IgD-negative memory B cell (primary cell): Measurements from ENCODE around the gene PCNA. TPM values are rescaled to one million over a fixed set of nuclear protein-coding genes. Genes with fewer than 3 reads are reported as not detected.

ENCODE experiments used
- H3K27ac Mint-ChIP-seq, 3 donors: one replicate each; pipeline ENCODE4 v1.8.0; 2020 to 2022; ENCODE audit warnings: mild to moderate bottlenecking in 3 of 3, mixed read lengths in 3 of 3, moderate library complexity in 1 of 3
- H3K27me3 Mint-ChIP-seq: one replicate; pipeline ENCODE4 v1.8.0; 2021; ENCODE audit warnings: mixed read lengths
- H3K36me3 Mint-ChIP-seq: one replicate; pipeline ENCODE4 v1.8.0; 2020; ENCODE audit warnings: mild to moderate bottlenecking, mixed read lengths
- H3K4me1 Mint-ChIP-seq, 3 donors: one replicate each; pipeline ENCODE4 v1.8.0; 2020 to 2022; ENCODE audit warnings: mixed read lengths in 3 of 3, mild to moderate bottlenecking in 1 of 3
- H3K4me3 Mint-ChIP-seq, 4 donors: one replicate each; pipeline ENCODE4 v1.8.0; 2020 to 2022; ENCODE audit warnings: mild to moderate bottlenecking in 4 of 4, mixed read lengths in 4 of 4, moderate library complexity in 3 of 4
- H3K9me3 Mint-ChIP-seq, 3 donors: one replicate each; pipeline ENCODE4 v1.8.0; 2020 to 2021; ENCODE audit warnings: mixed read lengths in 3 of 3, mild to moderate bottlenecking in 1 of 3
- polyA plus RNA-seq: library from polyadenylated mRNA; unstranded; fragments of 300-500 nt; fragmentation: Illumina TruSeq; gene quantifications from one replicate; pipeline ENCODE4 v1.2.3, GENCODE V29; 2021

The PCNA gene
- 42.1 TPM for polyA plus RNA-seq

DNA sequence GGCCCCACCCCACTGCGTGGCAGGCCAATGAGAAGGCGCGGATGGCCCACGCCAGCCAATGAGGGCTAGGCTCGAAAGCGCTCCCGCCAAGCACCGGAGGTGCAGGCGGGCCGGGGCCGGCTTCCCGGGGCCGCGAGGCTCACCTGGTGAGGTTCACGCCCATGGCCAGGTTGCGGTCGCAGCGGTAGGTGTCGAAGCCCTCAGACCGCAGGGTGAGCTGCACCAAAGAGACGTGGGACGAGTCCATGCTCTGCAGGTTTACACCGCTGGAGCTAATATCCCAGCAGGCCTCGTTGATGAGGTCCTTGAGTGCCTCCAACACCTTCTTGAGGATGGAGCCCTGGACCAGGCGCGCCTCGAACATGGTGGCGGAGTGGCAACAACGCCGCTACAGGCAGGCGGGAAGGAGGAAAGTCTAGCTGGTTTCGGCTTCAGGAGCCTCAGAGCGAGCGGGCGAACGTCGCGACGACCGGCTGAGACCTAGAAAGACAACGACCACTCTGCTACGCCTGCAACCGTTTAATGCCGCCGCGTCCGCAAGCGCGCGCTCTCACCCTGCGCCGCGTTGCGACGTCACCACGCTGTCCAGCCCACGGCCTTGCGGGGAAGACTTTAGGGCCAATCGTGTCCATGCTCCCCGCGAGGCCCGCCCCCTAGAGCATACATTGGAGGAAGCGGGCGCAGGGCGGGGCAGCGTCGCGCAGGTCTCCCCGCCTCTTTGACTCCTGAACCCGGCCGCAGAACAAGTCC, at the start of gene PCNA:
Gene PCNA (minus strand): TSS at position 524 of the 750 bp plus-strand sequence. CDS start 160 bp downstream, at position 364.
- Mint-ChIP-seq H3K27me3 (no peaks in the 10 kb centered on the region), H3K9me3 (no peaks in the 10 kb centered on the region), H3K4me1 (peaks cover 15 to 24% (median 18%) of the 10 kb centered on the region in 3 donors), H3K4me3 (peak within 1 kb of the TSS; percentile 87 to 98 (median 94)), H3K36me3 (peaks cover 3% of the 10 kb centered on the region), H3K27ac (peak within 1 kb of the TSS; percentile 81 to 97 (median 84))

DNA sequence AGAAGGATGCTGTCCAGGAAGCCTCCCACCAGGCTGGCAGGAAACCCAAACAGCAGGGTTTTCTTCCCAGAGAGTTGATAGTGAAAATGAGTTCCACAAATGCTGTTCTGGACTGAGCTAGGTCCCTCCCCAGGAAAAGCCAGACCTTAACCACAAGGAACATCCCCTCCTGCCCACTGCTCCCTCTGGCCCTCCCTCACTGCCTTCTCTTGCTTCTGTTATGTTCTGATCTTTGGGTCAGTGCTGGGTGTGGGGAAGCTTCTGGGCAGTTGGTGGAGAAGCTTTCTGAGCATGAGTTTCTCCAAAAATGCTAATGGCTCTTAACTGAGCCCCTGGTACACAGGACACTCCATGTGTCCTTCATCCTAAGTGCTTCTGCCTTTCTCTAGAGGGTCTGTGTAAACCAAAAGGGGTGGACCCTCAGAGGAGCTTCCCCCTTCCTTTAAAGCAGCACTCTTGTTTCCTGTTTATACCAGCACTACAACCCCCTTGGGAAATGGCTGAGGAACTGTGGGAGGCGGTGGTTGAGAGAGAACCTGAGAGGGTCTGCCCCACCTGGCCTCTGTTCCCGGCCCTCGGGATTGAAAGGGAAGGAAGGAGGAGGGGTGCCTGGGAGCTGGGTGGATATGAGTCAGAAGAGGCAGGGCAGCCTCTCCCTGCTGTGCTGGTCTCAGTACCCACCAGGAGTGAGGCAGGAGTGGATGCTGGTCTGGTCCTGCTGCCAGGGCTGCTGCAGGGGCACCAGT, 49.1 kb upstream of the PCNA start:
- Mint-ChIP-seq H3K27ac (peak overlapping the region in 2 of 3 donors; percentile 77 to 94), H3K27me3 (peaks cover 1% of the 10 kb centered on the region), H3K9me3 (no peaks in the 10 kb centered on the region), H3K4me3 (peak overlapping the region in 3 of 4 donors; percentile 41 to 92 (median 90)), H3K4me1 (peaks cover 58 to 69% (median 58%) of the 10 kb centered on the region in 3 donors), H3K36me3 (no peaks in the 10 kb centered on the region)

DNA sequence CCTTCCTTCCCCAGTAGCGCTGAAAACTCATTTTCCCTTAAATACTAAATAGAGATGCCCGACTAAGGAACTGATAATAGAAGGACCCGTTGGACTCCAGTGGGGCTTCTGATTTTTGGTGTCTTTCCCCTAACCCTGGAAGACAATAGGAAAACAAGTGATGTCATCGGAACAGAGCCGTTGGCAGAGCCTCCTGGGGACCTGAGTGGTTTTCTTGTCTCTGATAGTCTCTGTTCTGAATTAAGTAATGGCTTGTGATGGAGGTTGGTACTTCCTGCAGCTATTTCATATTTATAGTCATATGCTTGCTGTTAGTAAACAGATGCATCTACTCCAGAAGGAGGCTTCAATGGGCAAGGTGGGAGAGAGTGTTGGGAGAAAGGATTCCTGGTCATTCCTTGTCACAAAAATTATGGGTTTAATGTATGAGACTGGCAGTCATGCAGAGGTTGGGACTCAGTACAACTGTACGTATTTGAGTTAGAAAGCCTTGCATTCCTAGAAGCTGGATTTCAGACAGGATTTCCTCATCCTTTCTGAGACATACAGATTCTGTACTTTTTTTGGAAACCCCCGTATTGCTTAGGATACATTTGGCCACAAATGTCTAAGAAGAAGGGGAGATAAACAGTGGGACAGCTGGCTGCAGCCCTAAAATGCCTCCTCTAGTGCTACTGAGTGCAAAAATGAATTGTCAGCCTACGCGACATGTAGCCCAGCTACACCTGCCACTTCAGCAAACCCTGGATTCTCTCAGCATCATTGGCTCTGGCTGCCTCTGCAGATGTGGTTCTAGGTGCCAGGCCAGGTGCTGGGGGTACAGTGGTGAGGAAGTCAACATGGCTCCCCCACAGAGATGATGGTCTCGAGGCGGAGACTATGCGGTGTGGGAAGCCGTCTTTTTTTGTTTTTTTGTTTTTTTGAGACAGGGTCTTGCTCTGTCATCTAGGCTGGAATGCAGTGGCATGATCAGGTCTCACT, 45.2 kb upstream of the PCNA start:
- Mint-ChIP-seq H3K9me3 (no peaks in the 10 kb centered on the region), H3K27ac (no peak overlapping the region), H3K27me3 (peaks cover 1% of the 10 kb centered on the region), H3K4me1 (peaks cover 58 to 68% (median 64%) of the 10 kb centered on the region in 3 donors), H3K4me3 (no peak overlapping the region), H3K36me3 (peaks cover 3% of the 10 kb centered on the region)

DNA sequence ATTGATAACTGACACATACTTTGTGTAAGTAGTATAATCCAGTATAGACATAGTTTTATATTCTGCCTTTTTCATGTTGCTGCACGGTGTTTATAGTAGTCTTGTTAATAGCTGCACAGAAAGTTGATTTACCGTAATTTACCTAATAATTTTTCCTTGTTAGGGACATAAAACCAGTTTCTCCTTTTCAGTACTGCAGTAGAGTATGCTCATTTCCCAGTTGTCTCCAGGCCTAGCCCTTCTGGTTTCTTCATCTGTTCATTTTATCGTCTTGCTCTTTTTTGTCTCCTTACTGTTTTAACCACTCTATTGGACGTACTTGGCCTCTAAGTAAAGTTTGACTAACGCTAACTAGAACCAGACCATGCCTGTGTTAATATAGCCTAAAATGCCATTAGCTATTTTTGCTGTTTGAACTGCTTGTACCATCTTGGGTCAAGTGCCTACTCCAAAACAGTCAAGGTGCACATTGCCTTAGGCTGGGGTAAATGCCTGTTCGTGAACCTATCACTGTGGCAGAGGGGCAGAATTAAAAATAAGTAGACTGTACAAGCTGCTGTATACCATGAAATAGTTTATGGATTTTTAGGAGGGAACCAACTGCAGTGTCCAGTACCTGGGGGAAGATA, 41.9 kb upstream of the PCNA start:
- no peaks in the 10 kb centered on the region for H3K27me3 Mint-ChIP-seq
- H3K4me1 Mint-ChIP-seq, result peaks cover 36 to 57% (median 52%) of the 10 kb centered on the region in 3 donors
- no peak overlapping the region for H3K4me3 Mint-ChIP-seq
- no peaks in the 10 kb centered on the region for H3K9me3 Mint-ChIP-seq
- peaks cover 3% of the 10 kb centered on the region for H3K36me3 Mint-ChIP-seq
- no peak overlapping the region for H3K27ac Mint-ChIP-seq

DNA sequence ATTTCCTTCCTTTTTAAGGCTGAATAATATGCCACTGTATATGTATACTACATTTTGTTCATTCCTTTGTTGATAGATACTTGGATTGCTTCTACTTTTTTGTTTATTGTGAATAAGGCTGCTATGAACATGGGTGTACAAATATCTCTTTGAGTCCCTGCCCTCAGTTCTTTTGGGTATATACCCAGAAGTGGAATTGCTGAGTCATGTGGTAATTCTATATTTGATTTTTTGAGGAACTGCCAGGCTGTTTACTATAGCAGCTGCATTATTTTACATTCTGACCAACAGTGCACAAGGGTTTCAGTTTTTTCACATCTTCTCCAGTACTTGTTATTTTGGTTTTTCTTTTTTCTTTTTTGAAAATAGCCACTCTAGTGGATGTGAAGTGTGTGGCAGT, 41.1 kb upstream of the PCNA start:
- Mint-ChIP-seq H3K4me3 (no peak overlapping the region), H3K4me1 (peaks cover 36 to 56% (median 51%) of the 10 kb centered on the region in 3 donors), H3K9me3 (no peaks in the 10 kb centered on the region), H3K36me3 (peaks cover 7% of the 10 kb centered on the region), H3K27ac (no peak overlapping the region), H3K27me3 (no peaks in the 10 kb centered on the region)

DNA sequence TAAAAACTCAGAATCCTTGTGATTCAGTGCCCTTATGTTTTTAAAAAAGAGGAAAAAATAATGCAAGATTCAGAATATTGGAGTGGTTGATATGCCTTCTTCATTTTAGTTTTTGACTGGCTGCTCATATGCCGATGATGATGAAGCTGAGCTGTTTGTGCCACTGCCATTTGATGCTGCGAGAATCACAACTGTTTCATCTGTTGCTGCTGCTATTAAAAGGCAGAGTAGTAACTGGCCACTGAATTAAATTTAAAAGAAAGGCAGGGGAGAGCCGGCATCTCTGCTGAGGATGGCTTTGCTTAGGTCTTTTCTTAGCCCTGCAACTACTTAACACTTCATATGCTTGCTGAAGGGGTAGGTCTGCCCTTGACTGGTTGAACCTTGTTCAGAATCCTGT, 40.2 kb upstream of the PCNA start:
- Mint-ChIP-seq H3K27me3 (no peaks in the 10 kb centered on the region), H3K4me1 (peaks cover 35 to 56% (median 51%) of the 10 kb centered on the region in 3 donors), H3K9me3 (no peaks in the 10 kb centered on the region), H3K27ac (no peak overlapping the region), H3K4me3 (peak overlapping the region in 2 of 4 donors; percentile 14 to 33), H3K36me3 (peaks cover 7% of the 10 kb centered on the region)

DNA sequence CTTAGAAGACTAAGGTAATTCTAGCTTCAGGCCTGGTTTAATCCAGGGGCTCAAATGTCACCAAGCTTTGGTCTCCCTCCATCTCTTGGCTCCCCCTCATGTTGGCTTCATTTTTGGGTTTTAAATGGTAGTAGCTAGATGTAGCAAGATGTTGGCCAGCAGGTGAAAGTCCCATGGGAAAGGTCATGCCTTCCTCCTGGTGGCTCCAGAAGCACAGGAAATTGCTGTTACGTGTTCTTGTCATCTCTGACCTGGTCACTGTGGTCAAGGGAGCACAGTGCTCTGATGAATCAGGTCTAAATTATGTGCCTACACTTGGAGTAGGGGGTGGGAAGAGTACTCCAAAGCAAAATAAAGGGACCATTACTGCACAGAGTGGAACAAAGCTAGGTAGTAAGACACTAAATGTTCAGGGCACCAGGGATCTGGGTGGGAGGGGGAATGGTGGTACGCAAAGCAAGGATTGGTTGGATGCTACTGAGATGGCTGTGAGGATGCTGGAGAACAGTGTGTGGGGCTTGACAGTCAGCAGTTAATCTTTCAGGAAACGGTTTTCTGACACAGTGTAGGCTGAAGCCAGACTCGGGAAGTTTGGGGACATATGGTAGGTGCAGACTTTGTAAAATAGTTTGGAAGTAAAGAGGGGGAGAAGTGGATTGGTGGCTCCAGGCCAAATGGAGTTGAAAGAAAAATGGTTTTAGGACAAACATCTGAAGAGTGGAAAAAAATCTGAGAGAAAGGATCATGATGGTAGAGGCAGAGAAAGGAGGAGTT, 37.1 kb upstream of the PCNA start:
- peaks cover 0 to 1% (median 0%) of the 10 kb centered on the region in 3 donors for H3K9me3 Mint-ChIP-seq
- peaks cover 7% of the 10 kb centered on the region for H3K36me3 Mint-ChIP-seq
- peak overlapping the region in 1 of 3 donors; percentile 44 for H3K27ac Mint-ChIP-seq
- H3K4me1 Mint-ChIP-seq, result peaks cover 36 to 48% (median 47%) of the 10 kb centered on the region in 3 donors
- H3K4me3 Mint-ChIP-seq, result no peak overlapping the region
- H3K27me3 Mint-ChIP-seq, result no peaks in the 10 kb centered on the region

DNA sequence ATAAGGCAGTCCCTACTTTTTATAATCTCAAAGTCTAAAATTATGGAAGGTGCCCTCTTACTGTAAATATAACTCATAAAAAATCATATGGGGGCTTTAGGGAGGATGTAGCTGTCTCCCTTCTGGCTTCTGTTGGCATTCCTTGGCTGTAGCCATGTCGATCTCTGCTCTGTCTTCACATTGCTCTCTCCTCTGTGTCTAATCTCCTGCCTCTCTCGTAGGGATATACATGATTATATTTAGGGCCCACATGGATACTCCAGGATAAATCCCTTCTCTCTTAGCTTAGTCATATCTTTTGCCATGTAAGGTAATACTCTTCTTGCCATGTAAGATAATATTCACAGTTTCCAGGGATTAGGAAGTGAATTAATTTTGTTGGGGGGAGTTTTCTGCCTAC, 35.6 kb upstream of the PCNA start:
- Mint-ChIP-seq H3K4me3 (no peak overlapping the region), H3K27me3 (no peaks in the 10 kb centered on the region), H3K9me3 (peaks cover 0 to 1% (median 0%) of the 10 kb centered on the region in 3 donors), H3K36me3 (peaks cover 6% of the 10 kb centered on the region), H3K27ac (no peak overlapping the region), H3K4me1 (peaks cover 26 to 42% (median 33%) of the 10 kb centered on the region in 3 donors)

DNA sequence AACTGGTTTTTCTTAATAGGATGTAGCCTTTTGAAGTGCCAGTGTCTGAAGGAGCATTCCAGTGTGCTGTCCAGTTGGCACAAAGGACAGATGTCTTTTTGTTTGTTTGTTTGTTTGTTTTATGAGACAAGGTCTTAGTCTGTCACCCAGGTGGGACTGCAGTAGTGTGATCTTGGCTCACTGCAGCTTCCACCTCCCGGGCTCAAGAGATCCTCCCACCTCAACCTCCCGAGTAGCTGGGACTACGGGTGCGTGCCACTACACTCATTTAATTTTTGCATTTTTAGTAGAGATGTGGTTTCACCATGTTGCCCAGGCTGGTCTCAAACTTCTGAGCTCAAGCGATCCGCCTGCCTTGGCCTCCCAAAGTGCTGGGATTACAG, 34.8 kb upstream of the PCNA start:
- H3K4me1 Mint-ChIP-seq, result peaks cover 26 to 40% (median 33%) of the 10 kb centered on the region in 3 donors
- no peak overlapping the region for H3K4me3 Mint-ChIP-seq
- H3K27ac Mint-ChIP-seq, result no peak overlapping the region

DNA sequence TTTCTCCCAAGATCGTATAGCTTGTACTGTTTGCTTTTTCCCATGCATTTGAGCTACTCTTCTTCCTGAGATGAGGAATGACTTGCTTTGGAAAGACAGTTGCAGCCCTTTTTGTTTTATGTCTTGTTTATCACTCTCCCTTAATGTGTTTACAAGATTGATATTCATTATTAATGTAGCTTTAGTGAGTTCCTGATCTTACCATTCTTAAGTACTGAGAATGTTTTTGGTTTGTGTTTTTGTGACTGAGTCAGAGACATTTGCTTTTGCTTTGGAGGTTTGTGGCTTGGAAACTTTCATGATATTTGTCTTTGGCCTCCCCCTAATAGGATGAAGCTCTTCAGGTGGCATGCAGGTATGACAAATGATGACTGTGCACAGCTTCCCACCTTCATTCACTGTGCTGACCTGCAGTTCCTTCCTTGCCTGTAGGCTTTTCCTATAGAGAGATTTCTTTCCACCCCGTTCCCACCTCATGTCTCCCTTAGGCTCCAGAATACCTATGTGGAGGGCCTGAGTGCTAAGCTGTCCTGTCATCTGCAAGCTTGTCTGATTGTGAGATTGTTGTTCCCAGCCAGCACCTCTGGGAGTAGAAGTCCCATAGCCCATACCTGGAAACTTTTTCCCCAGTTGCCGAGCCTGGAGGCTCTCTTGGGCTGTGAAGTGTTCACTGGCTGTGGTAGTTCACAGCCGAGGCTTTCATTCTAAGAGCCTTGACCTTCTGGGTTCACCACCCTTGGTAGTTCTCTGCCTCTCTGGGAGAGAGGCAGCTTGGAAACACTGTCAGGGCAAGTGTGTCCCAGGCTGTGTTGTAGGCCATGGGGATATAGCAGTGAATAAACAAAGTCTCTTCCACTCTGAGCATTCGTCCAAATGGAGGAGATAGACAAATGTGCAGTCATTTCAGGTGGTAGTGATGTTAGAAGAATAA, 34.1 kb upstream of the PCNA start:
- Mint-ChIP-seq H3K36me3 (peaks cover 6% of the 10 kb centered on the region), H3K27ac (no peak overlapping the region), H3K9me3 (peaks cover 0 to 1% (median 0%) of the 10 kb centered on the region in 3 donors), H3K4me3 (no peak overlapping the region), H3K27me3 (no peaks in the 10 kb centered on the region), H3K4me1 (peaks cover 27 to 40% (median 36%) of the 10 kb centered on the region in 3 donors)

More for the DNA sequence above, 34.8 kb upstream of the PCNA start:
- H3K9me3 Mint-ChIP-seq, result peaks cover 0 to 1% (median 0%) of the 10 kb centered on the region in 3 donors
- peaks cover 6% of the 10 kb centered on the region for H3K36me3 Mint-ChIP-seq
- H3K27me3 Mint-ChIP-seq, result no peaks in the 10 kb centered on the region

DNA sequence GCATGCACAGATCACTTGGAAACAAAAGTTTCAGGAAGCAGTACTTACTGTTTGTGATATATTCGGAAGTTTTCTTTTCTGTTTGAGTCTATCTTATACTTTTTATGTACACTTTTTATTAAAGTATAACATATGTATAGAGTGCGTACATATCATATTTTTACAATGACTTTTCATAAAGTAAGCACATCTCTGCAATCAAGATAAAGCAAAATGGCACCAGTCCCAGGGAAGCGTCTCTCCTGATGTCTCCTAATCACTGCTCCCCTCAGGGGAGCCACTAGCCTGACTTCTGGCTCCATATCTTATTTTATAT, 33.4 kb upstream of the PCNA start:
- peaks cover 31 to 38% (median 37%) of the 10 kb centered on the region in 3 donors for H3K4me1 Mint-ChIP-seq
- H3K27ac Mint-ChIP-seq, result no peak overlapping the region
- H3K4me3 Mint-ChIP-seq, result no peak overlapping the region
- peaks cover 0 to 1% (median 0%) of the 10 kb centered on the region in 3 donors for H3K9me3 Mint-ChIP-seq
- no peaks in the 10 kb centered on the region for H3K27me3 Mint-ChIP-seq
- H3K36me3 Mint-ChIP-seq, result peaks cover 6% of the 10 kb centered on the region

DNA sequence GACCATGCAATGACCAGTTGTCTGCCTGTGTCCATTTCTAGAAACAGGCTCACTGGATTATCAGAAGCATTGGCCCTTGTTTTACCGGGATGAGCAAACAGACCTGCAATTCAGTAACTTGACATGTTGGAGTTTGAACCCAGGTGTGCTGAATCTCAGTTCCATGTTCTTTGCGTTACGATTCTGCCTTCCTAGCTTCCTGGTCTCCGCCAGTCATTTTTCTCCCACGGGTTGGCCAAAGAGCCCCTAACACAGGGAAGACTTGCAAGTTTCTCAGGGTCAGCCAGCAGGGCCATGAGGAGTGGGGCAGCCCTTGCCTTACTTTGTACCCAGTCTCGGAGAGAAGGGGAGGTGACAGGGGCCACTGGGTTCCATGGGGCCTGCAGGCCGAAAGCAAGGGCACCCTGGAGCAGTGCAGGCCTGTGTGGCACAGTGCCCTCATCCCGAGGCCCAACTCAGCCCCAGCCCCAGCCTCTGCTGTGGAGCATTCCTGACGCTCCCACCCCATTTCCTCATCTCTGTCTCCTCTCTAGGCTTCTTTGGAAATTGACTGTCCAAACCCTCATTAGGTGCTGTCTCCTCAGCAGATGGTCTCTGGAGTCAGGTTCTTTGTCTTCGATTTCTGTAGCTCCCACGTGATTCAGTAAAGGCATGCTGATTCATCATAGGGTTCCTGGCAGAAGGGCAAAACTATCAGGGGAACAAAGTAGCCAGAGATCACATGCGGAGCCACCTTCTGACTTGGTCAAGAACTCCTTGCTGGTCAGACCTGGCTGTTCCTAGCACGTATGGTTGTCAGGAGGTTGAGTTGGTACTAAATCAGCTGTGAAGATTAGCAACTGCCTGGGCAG, 30.7 kb upstream of the PCNA start:
- peaks cover 37 to 41% (median 37%) of the 10 kb centered on the region in 3 donors for H3K4me1 Mint-ChIP-seq
- no peak overlapping the region for H3K4me3 Mint-ChIP-seq
- peaks cover 3% of the 10 kb centered on the region for H3K36me3 Mint-ChIP-seq
- H3K27ac Mint-ChIP-seq, result peak overlapping the region in 2 of 3 donors; percentile 23 to 31
- no peaks in the 10 kb centered on the region for H3K27me3 Mint-ChIP-seq
- peaks cover 0 to 1% (median 0%) of the 10 kb centered on the region in 3 donors for H3K9me3 Mint-ChIP-seq
